ENCODE measurements around the gene EPC1. TPM values are rescaled to one million over a fixed set of nuclear protein-coding genes. Genes with fewer than 3 reads are reported as not detected.
"Not testable (repeated sequence)": the region's sequence is repeated elsewhere in the genome, so short reads cannot be mapped to it uniquely, and the experiment has no call there.

EPC1 gene
- total RNA-seq, 1 donor from 2014 or later, result 82.8 TPM

DNA sequence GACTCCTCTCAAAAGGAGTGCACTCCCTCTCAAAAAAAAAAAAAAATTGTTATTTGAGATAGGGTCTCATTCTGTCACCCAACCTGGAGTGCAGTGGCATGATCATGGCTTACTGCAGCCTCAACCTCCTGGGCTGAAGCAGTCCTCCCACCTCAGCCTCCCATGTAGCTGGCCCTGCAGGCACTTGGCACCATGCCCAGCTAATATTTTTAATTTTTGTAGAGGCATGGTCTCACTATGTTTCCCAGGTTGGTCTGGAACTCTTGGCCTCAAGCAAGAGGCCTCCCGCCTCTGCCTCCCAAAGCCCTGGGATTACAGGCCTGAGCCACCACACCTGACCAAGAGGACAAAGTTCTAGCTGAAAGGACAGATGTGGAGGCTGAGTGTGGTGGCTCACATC, 120.3 kb downstream of the EPC1 start:
- ATAC-seq (ENCODE audit: low read depth), result no peak
- no peaks in the 10 kb centered on the region for H3K4me1 Mint-ChIP-seq
- CTCF ChIA-PET, result no interaction called here

DNA sequence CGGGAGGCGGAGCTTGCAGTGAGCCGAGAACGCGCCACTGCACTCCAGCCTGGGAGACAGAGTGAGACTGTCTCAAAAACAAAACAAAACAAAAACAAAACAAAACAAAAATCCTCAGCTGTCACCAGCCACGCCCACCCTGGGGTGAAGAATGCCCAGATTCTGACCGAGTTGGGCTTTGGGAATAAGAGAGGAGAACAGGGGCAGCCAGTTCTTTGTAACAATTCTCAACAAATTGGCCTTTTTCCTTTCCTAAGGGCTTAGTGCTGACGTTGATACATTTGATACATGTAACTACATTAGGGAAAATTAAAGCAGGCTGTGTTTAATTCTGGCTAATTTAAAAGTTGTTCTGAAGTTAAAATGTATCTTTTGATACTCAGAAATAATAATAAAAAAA, 121.0 kb downstream of the EPC1 start:
- ChIA-PET CTCF (no interaction called here), POLR2A (no interaction called here)
- Mint-ChIP-seq H3K27me3 (no peaks in the 10 kb centered on the region), H3K9me3 (no peaks in the 10 kb centered on the region), H3K4me3 (no peak overlapping the region), H3K27ac (no peak overlapping the region), H3K36me3 (ENCODE audit: low read depth) (no peaks in the 10 kb centered on the region), H3K4me1 (no peaks in the 10 kb centered on the region)
- intact Hi-C loops (cut with micrococcal nuclease), result no loop called here
- DNase-seq, result no peak
- TF ChIP-seq, protein P1, sequence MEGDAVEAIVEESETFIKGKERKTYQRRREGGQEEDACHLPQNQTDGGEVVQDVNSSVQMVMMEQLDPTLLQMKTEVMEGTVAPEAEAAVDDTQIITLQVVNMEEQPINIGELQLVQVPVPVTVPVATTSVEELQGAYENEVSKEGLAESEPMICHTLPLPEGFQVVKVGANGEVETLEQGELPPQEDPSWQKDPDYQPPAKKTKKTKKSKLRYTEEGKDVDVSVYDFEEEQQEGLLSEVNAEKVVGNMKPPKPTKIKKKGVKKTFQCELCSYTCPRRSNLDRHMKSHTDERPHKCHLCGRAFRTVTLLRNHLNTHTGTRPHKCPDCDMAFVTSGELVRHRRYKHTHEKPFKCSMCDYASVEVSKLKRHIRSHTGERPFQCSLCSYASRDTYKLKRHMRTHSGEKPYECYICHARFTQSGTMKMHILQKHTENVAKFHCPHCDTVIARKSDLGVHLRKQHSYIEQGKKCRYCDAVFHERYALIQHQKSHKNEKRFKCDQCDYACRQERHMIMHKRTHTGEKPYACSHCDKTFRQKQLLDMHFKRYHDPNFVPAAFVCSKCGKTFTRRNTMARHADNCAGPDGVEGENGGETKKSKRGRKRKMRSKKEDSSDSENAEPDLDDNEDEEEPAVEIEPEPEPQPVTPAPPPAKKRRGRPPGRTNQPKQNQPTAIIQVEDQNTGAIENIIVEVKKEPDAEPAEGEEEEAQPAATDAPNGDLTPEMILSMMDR (IDR thresholded peaks at IDR 0.05), result no peak
- ATAC-seq (ENCODE audit: low read depth), result no peak

More for the DNA sequence above, 120.3 kb downstream of the EPC1 start:
- DNase-seq, result no peak
- Mint-ChIP-seq H3K4me3 (no peak overlapping the region), H3K27ac (no peak overlapping the region), H3K9me3 (no peaks in the 10 kb centered on the region), H3K36me3 (ENCODE audit: low read depth) (no peaks in the 10 kb centered on the region), H3K27me3 (no peaks in the 10 kb centered on the region)
- TF ChIP-seq, protein P1 (IDR thresholded peaks at IDR 0.05), result no peak
- POLR2A ChIA-PET, result no interaction called here
- intact Hi-C loops (cut with micrococcal nuclease), result no loop called here

GRCh38 chr10:32222376-32222775, 124.6 kb downstream of the EPC1 start:
- peaks cover 15% of the 10 kb centered on the region for H3K9me3 Mint-ChIP-seq
- peaks cover 11% of the 10 kb centered on the region for H3K36me3 Mint-ChIP-seq (ENCODE audit: low read depth)
- CTCF ChIA-PET; H3K27ac Mint-ChIP-seq; H3K4me1 Mint-ChIP-seq; DNase-seq; POLR2A ChIA-PET; ATAC-seq (ENCODE audit: low read depth); intact Hi-C loops (cut with micrococcal nuclease); H3K4me3 Mint-ChIP-seq; H3K27me3 Mint-ChIP-seq: not testable (repeated sequence)

DNA sequence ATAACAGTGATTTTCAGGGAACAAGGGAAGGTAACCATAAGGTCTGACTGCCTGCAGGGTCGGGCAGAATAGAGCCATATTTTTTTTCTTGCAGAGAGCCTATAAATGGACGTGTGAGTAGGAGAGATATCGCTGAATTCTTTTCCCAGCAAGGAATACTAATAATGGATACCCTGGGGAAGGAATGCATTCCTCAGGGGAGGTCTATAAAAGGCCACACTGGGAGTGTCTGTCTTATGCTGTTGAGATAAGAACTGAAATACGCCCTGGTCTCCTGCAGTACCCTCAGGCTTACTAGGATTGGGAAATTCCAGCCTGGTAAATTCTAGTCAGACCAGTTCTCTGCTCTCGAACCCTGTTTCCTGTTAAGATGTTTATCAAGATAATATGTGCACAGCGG, 127.8 kb downstream of the EPC1 start:
- DNase-seq; CTCF ChIA-PET; H3K4me1 Mint-ChIP-seq; H3K4me3 Mint-ChIP-seq; H3K27ac Mint-ChIP-seq; ATAC-seq (ENCODE audit: low read depth); POLR2A ChIA-PET; H3K27me3 Mint-ChIP-seq: not testable (repeated sequence)
- Mint-ChIP-seq H3K9me3 (peaks cover 15% of the 10 kb centered on the region), H3K36me3 (ENCODE audit: low read depth) (peaks cover 11% of the 10 kb centered on the region)
- intact Hi-C loops (cut with micrococcal nuclease), result loop anchor here (10.0 kb wide), 1 partner anchor 1434 kb away; no protein-coding TSS in a partner anchor

DNA sequence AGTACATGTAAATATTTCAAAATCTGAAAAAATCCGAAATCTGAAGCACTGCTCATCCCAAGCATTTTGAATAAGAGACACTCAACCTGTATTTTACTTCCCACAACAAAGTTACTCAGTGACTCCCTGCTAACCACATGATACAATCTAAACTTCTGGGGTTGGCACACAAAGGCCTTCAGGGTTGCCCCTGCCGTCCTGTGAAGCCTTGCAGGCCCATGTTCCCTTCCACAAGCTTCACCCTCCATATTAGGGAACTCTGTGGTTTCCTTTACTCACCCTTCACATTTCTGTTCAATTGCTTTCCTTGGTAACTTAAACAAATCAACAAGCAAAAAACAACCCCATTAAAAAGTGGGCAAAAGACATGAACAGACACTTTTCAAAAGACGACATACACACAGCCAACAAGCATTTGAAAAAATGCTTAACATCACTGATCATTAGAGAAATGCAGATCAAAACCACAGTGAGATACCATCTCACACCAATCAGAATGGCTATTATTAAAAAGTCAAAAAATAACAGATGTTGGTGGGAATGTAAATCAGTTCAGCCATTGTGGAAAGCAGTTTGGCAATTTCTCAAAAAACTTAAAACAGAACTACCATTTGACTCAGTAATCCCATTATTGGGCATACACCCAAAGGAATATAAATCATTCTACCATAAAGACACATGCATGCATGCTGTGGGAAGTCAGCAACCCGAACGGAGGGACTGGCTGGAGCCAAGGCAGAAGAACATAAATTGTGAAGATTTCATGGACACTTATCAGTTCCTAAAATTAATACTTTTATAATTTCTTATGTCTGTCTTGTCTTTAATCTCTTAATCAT, 128.5 kb downstream of the EPC1 start:
- H3K9me3 Mint-ChIP-seq, result peaks cover 15% of the 10 kb centered on the region
- peaks cover 11% of the 10 kb centered on the region for H3K36me3 Mint-ChIP-seq (ENCODE audit: low read depth)
- H3K4me1 Mint-ChIP-seq; CTCF ChIA-PET; H3K27me3 Mint-ChIP-seq; H3K4me3 Mint-ChIP-seq; H3K27ac Mint-ChIP-seq; POLR2A ChIA-PET; ATAC-seq (ENCODE audit: low read depth); DNase-seq: not testable (repeated sequence)
- intact Hi-C loops (cut with micrococcal nuclease), result loop anchor here (10.0 kb wide), 1 partner anchor 1434 kb away; no protein-coding TSS in a partner anchor

Other genes starting within 250 kb of the EPC1 start
- 16.8 and 20.0 TPM in 2 replicates for gene CCDC7, start 99.0 kb upstream of the EPC1 start, total RNA-seq

Data from activated B cell treated with CpG ODN at 0.5 μM for 24 hours (primary cell).